Stimulated activated CD4-positive, alpha-beta T cell treated with anti-CD3 and anti-CD28 coated beads, TNF-alpha, amount 100 ng/mL, for 1 hour (primary cell): ENCODE data around the gene RAPGEFL1.
"Not testable (repeated sequence)": the region's sequence is repeated elsewhere in the genome, so short reads cannot be mapped to it uniquely, and the experiment has no call there.

Experiments
- DNase-seq, 3 donors: peaks; one replicate each; pipeline ENCODE4 v3.0.0-alpha.2; 2020; ENCODE audit warnings: low read depth in 3 of 3, low spot score in 1 of 3

The RAPGEFL1 gene

GRCh38 chr17:40173091-40173777, 4.0 kb upstream of the RAPGEFL1 start:
- DNase-seq = no peak

GRCh38 chr17:40173778-40174135, 3.5 kb upstream of the RAPGEFL1 start:
- DNase-seq = no peak

- no peak for DNase-seq
Measured at GRCh38 chr17:40174514-40174913, 2.8 kb upstream of the RAPGEFL1 start.

- no peak for DNase-seq
Measured at GRCh38 chr17:40175928-40176753, 1.1 kb upstream of the RAPGEFL1 start.

GRCh38 chr17:40176754-40177110, 538 bp upstream of the RAPGEFL1 start:
- DNase-seq = no peak

- no peak for DNase-seq
Measured at GRCh38 chr17:40178021-40178601, 841 bp downstream of the RAPGEFL1 start.

GRCh38 chr17:40178660-40179059, 1.4 kb downstream of the RAPGEFL1 start:
- DNase-seq = no peak

GRCh38 chr17:40179923-40180659, 2.8 kb downstream of the RAPGEFL1 start:
- no peak for DNase-seq

- no peak for DNase-seq
Measured at GRCh38 chr17:40180694-40181093, 3.4 kb downstream of the RAPGEFL1 start.

GRCh38 chr17:40181205-40181604, 3.9 kb downstream of the RAPGEFL1 start:
- DNase-seq = no peak

- no peak for DNase-seq
Measured at GRCh38 chr17:40182606-40183005, 5.3 kb downstream of the RAPGEFL1 start.

- DNase-seq = no peak
Measured at GRCh38 chr17:40187238-40187637, 10.0 kb downstream of the RAPGEFL1 start.

- no peak for DNase-seq
Measured at GRCh38 chr17:40188694-40189093, 11.4 kb downstream of the RAPGEFL1 start.

- DNase-seq = no peak
Measured at GRCh38 chr17:40190197-40191021, 13.1 kb downstream of the RAPGEFL1 start.

- peak; percentile 24 to 48 (median 40) for DNase-seq
Measured at GRCh38 chr17:40191237-40192208, 14.3 kb downstream of the RAPGEFL1 start.

- no peak for DNase-seq
Measured at GRCh38 chr17:40192961-40193360, 15.7 kb downstream of the RAPGEFL1 start.

- no peak for DNase-seq
Measured at GRCh38 chr17:40194821-40195220, 17.6 kb downstream of the RAPGEFL1 start.

GRCh38 chr17:40197550-40197949, 20.3 kb downstream of the RAPGEFL1 start:
- DNase-seq = no peak

- not testable (repeated sequence) for DNase-seq
Measured at GRCh38 chr17:40197965-40198456, 20.7 kb downstream of the RAPGEFL1 start.
